ENCODE results near the gene GPD2. TPM values are rescaled to one million over a fixed set of nuclear protein-coding genes. Genes with fewer than 3 reads are reported as not detected.

Gene GPD2
- total RNA-seq, 2 donors from 2014 or later: 14.9 to 29.1 TPM

GRCh38 chr2:156511122-156511521 is 74.9 kb downstream of the GPD2 start:
- no peak for DNase-seq (ENCODE audit: low spot score)
- Histone ChIP-seq H3K9me3 (no peaks in the 10 kb centered on the region), H3K27me3 (no peaks in the 10 kb centered on the region), H3K36me3 (peaks cover 9% of the 10 kb centered on the region), H3K4me3 (no peak overlapping the region), H3K4me1 (no peaks in the 10 kb centered on the region), H3K27ac (no peak overlapping the region)
- no peak for TF ChIP-seq CTCF (IDR thresholded peaks at IDR 0.05)

GRCh38 chr2:156511803-156512202 is 75.6 kb downstream of the GPD2 start:
- no peak for TF ChIP-seq CTCF (IDR thresholded peaks at IDR 0.05)
- DNase-seq (ENCODE audit: low spot score): no peak
- H3K27ac ChIP-seq: no peak overlapping the region
- no peak overlapping the region for H3K4me3 ChIP-seq
- peaks cover 9% of the 10 kb centered on the region for H3K36me3 ChIP-seq
- H3K4me1 ChIP-seq: no peaks in the 10 kb centered on the region
- no peaks in the 10 kb centered on the region for H3K9me3 ChIP-seq
- no peaks in the 10 kb centered on the region for H3K27me3 ChIP-seq

GRCh38 chr2:156512451-156512850 is 76.3 kb downstream of the GPD2 start:
- no peak for TF ChIP-seq CTCF (IDR thresholded peaks at IDR 0.05)
- DNase-seq (ENCODE audit: low spot score): no peak
- Histone ChIP-seq H3K4me3 (no peak overlapping the region), H3K27ac (no peak overlapping the region), H3K27me3 (no peaks in the 10 kb centered on the region), H3K36me3 (peaks cover 9% of the 10 kb centered on the region), H3K4me1 (no peaks in the 10 kb centered on the region), H3K9me3 (no peaks in the 10 kb centered on the region)

- Histone ChIP-seq H3K4me3 (no peak overlapping the region), H3K27ac (no peak overlapping the region), H3K9me3 (no peaks in the 10 kb centered on the region), H3K36me3 (peaks cover 9% of the 10 kb centered on the region), H3K27me3 (no peaks in the 10 kb centered on the region), H3K4me1 (no peaks in the 10 kb centered on the region)
- TF ChIP-seq CTCF (IDR thresholded peaks at IDR 0.05): no peak
- no peak for DNase-seq (ENCODE audit: low spot score)
Measured at GRCh38 chr2:156513219-156513618, 77.0 kb downstream of the GPD2 start.

- DNase-seq (ENCODE audit: low spot score): no peak
- Histone ChIP-seq H3K36me3 (peaks cover 9% of the 10 kb centered on the region), H3K27ac (no peak overlapping the region), H3K27me3 (no peaks in the 10 kb centered on the region), H3K9me3 (peaks cover 0 to 8% of the 10 kb centered on the region in 2 donors), H3K4me3 (no peak overlapping the region), H3K4me1 (no peaks in the 10 kb centered on the region)
- no peak for TF ChIP-seq CTCF (IDR thresholded peaks at IDR 0.05)
Measured at GRCh38 chr2:156517419-156517818, 81.2 kb downstream of the GPD2 start.

- no peaks in the 10 kb centered on the region for H3K27me3 ChIP-seq
- no peak for DNase-seq (ENCODE audit: low spot score)
- no peak overlapping the region for H3K27ac ChIP-seq
- H3K9me3 ChIP-seq: peaks cover 0 to 8% of the 10 kb centered on the region in 2 donors
- H3K36me3 ChIP-seq: peaks cover 9% of the 10 kb centered on the region
- no peak for TF ChIP-seq CTCF (IDR thresholded peaks at IDR 0.05)
- no peak overlapping the region for H3K4me3 ChIP-seq
- no peaks in the 10 kb centered on the region for H3K4me1 ChIP-seq
Measured at GRCh38 chr2:156518138-156518537, 82.0 kb downstream of the GPD2 start.
